H1 (cell line): ENCODE measurements around the gene SPIRE1. TPM values are rescaled to one million over a fixed set of nuclear protein-coding genes. Genes with fewer than 3 reads are reported as not detected.

Source experiments
- CTCF ChIA-PET: fragments of 300-600 bp; sonication (Branson Sonifier 250); formaldehyde crosslinking; loops from one replicate; lab custom pipeline; 2021; ENCODE audit not compliant: partially characterized antibody; lab: Charles Lee
- POLR2A ChIA-PET: fragments of 300-600 bp; sonication (Branson Sonifier 250); formaldehyde crosslinking; loops from one replicate; lab custom pipeline; 2021; ENCODE audit warnings: inconsistent platforms; ENCODE audit not compliant: partially characterized antibody; lab: Charles Lee
- DNase-seq, 2 experiments: peaks; one replicate each; pipeline versions ENCODE4 v3.0.0 to v3.0.0-alpha.2; 2010 to 2022; ENCODE audit warnings: low spot score in 2 of 2, low read depth in 1 of 2, mixed read lengths in 1 of 2
- FAIRE-seq: peaks from 2 replicates; lab custom pipeline; 2011; peaks lifted over from hg19 to GRCh38; lab: Jason Lieb, UNC
- H2AFZ ChIP-seq: 2 replicates; pipeline ENCODE4 v1.8.1; 2012; ENCODE audit warnings: low read length, inconsistent platforms
- H2AK5ac ChIP-seq: 2 replicates; pipeline ENCODE4 v1.6.1; 2013; ENCODE audit warnings: low read depth, low read length
- H2BK120ac ChIP-seq: replicated peaks from 2 replicates; pipeline ENCODE3; 2013; ENCODE audit warnings: low read depth, low read length, inconsistent platforms
- H2BK12ac ChIP-seq: 2 replicates; pipeline ENCODE4 v1.6.1; 2013; ENCODE audit warnings: low read depth, low read length
- H2BK15ac ChIP-seq: 2 replicates; pipeline ENCODE4 v1.6.1; 2013; ENCODE audit warnings: low read length
- H2BK20ac ChIP-seq: 2 replicates; pipeline ENCODE4 v1.6.1; 2013; ENCODE audit warnings: low read length
- H2BK5ac ChIP-seq: 2 replicates; pipeline ENCODE4 v1.6.1; 2013; ENCODE audit warnings: low read depth, low read length
- H3K14ac ChIP-seq: 2 replicates; pipeline ENCODE4 v1.6.1; 2013; ENCODE audit warnings: inconsistent platforms; ENCODE audit not compliant: insufficient read length
- H3K18ac ChIP-seq: 2 replicates; pipeline ENCODE4 v1.6.1; 2013; ENCODE audit warnings: low read length; ENCODE audit errors: extremely low read depth
- H3K23ac ChIP-seq: 2 replicates; pipeline ENCODE4 v1.6.1; 2013; ENCODE audit warnings: inconsistent platforms; ENCODE audit not compliant: insufficient read length
- H3K23me2 ChIP-seq: 2 replicates; pipeline ENCODE4 v1.6.1; 2013; ENCODE audit warnings: low read depth, low read length
- H3K27ac ChIP-seq: 2 replicates; pipeline ENCODE4 v1.6.1; 2011; ENCODE audit warnings: low read depth, low read length, inconsistent platforms
- H3K27me3 ChIP-seq, 4 experiments: replicated peaks in 1 of 4; 1 replicate in 1 of 4; 2 replicates in 3 of 4; pipeline versions ENCODE4 v1.6.1 to v1.8.1; 2011 to 2013; ENCODE audit warnings: low read length in 3 of 4, mild to moderate bottlenecking in 3 of 4, inconsistent platforms in 2 of 4, mixed read lengths in 2 of 4, moderate library complexity in 1 of 4; ENCODE audit not compliant: control insufficient read depth in 3 of 4, insufficient read depth in 3 of 4; ENCODE audit errors: extremely low read depth in 1 of 4
- H3K36me3 ChIP-seq, 4 experiments: 2 replicates each; pipeline versions ENCODE4 v1.6.1 to v1.8.1; 2011 to 2013; ENCODE audit warnings: mild to moderate bottlenecking in 4 of 4, low read length in 3 of 4, moderate library complexity in 2 of 4, control low read depth in 1 of 4, inconsistent platforms in 1 of 4; ENCODE audit not compliant: insufficient read depth in 4 of 4, control insufficient read depth in 2 of 4
- H3K4ac ChIP-seq: replicated peaks from 2 replicates; pipeline ENCODE3; 2013; ENCODE audit warnings: low read length, low read depth, mixed read lengths, inconsistent platforms; ENCODE audit not compliant: insufficient read length
- H3K4me1 ChIP-seq, 4 experiments: replicated peaks in 1 of 4; 1 replicate in 1 of 4; 2 replicates in 3 of 4; pipeline versions ENCODE4 v1.6.1 to v1.8.1; 2011 to 2013; ENCODE audit warnings: low read length in 3 of 4, inconsistent platforms in 2 of 4, mixed read lengths in 1 of 4; ENCODE audit not compliant: insufficient read depth in 4 of 4, control insufficient read depth in 3 of 4
- H3K4me2 ChIP-seq, 2 experiments: 2 replicates each; pipeline versions ENCODE4 v1.6.1 to v1.8.1; 2011 to 2013; ENCODE audit warnings: low read depth in 2 of 2, low read length in 2 of 2, control low read depth in 1 of 2, inconsistent platforms in 1 of 2, mild to moderate bottlenecking in 1 of 2; ENCODE audit not compliant: insufficient read depth in 1 of 2
- H3K4me3 ChIP-seq, 4 experiments: fragments of 200-600, 300-600 bp in 1 of 4; sonication (generic), shearing (Covaris generic), sonication (Bioruptor Twin) in 1 of 4; 2 replicates each; pipeline versions ENCODE4 v1.5.1 to v1.8.1; 2011 to 2016; ENCODE audit warnings: low read length in 4 of 4, low read depth in 3 of 4, control low read depth in 2 of 4, inconsistent platforms in 2 of 4, mild to moderate bottlenecking in 2 of 4, mixed read lengths in 1 of 4, moderate library complexity in 1 of 4; ENCODE audit not compliant: insufficient read depth in 2 of 4; ENCODE audit errors: extremely low read depth in 1 of 4
- H3K56ac ChIP-seq: replicated peaks from 2 replicates; pipeline ENCODE3; 2013; ENCODE audit warnings: low read depth, mild to moderate bottlenecking, mixed read lengths, low read length, inconsistent platforms; ENCODE audit not compliant: insufficient read length
- H3K79me1 ChIP-seq: 2 replicates; pipeline ENCODE4 v1.6.1; 2013; ENCODE audit warnings: low read depth, low read length, control low read depth
- H3K79me2 ChIP-seq, 2 experiments: 2 replicates each; pipeline versions ENCODE4 v1.6.1 to v1.8.1; 2012 to 2013; ENCODE audit warnings: low read length in 2 of 2, mild to moderate bottlenecking in 2 of 2, inconsistent platforms in 1 of 2; ENCODE audit not compliant: insufficient read depth in 2 of 2, control insufficient read depth in 1 of 2
- H3K9ac ChIP-seq, 4 experiments: replicated peaks in 1 of 4; 1 replicate in 1 of 4; 2 replicates in 3 of 4; pipeline versions ENCODE4 v1.6.1 to v1.8.1; 2011 to 2013; ENCODE audit warnings: low read depth in 3 of 4, low read length in 3 of 4, control low read depth in 2 of 4, mild to moderate bottlenecking in 2 of 4, moderate library complexity in 2 of 4, inconsistent platforms in 1 of 4; ENCODE audit errors: extremely low read depth in 1 of 4
- H3K9me3 ChIP-seq, 2 experiments: 2 replicates each; pipeline versions ENCODE4 v1.6.1 to v1.8.1; 2012 to 2013; ENCODE audit warnings: mild to moderate bottlenecking in 2 of 2, moderate library complexity in 2 of 2, control low read depth in 1 of 2, inconsistent platforms in 1 of 2, low read depth in 1 of 2, low read length in 1 of 2, mixed read lengths in 1 of 2; ENCODE audit not compliant: insufficient read depth in 2 of 2
- H4K20me1 ChIP-seq, 2 experiments: replicated peaks in 1 of 2; 2 replicates each; pipeline versions ENCODE3 to v1.8.1; 2011 to 2013; ENCODE audit warnings: inconsistent platforms in 2 of 2, low read length in 2 of 2, mild to moderate bottlenecking in 1 of 2; ENCODE audit not compliant: insufficient read depth in 2 of 2, control insufficient read depth in 1 of 2
- H4K5ac ChIP-seq: 2 replicates; pipeline ENCODE4 v1.6.1; 2013; ENCODE audit warnings: low read length, low read depth, mixed read lengths, inconsistent platforms; ENCODE audit not compliant: insufficient read length
- H4K8ac ChIP-seq: 2 replicates; pipeline ENCODE4 v1.8.0; 2013; ENCODE audit warnings: mild to moderate bottlenecking, moderate library complexity, low read length, inconsistent platforms; ENCODE audit not compliant: insufficient read depth; ENCODE audit errors: extremely low read depth
- H4K91ac ChIP-seq: replicated peaks from 2 replicates; pipeline ENCODE3; 2013; ENCODE audit warnings: low read length, mixed read lengths, inconsistent platforms; ENCODE audit not compliant: insufficient read length
- ASH2L ChIP-seq: fragments of 200-600, 300-600 bp; sonication (generic); IDR thresholded peaks from one replicate; pipeline ENCODE4 v1.7.1; 2017; ENCODE audit warnings: low read length
- EP300 ChIP-seq, 2 experiments: IDR thresholded peaks; 1 replicate in 1 of 2; 2 replicates in 1 of 2; pipeline ENCODE4 v1.6.1; 2011 to 2012; ENCODE audit warnings: low read depth in 2 of 2, low read length in 2 of 2, mild to moderate bottlenecking in 2 of 2, borderline replicate concordance in 1 of 2, inconsistent platforms in 1 of 2, moderate library complexity in 1 of 2
- FOSL1 ChIP-seq: IDR thresholded peaks from 2 replicates; pipeline ENCODE4 v1.6.1; 2011; ENCODE audit warnings: mild to moderate bottlenecking, low read depth, low read length, moderate library complexity; ENCODE audit not compliant: insufficient read depth
- JUND ChIP-seq: IDR thresholded peaks from 2 replicates; pipeline ENCODE4 v1.6.1; 2011; ENCODE audit warnings: mild to moderate bottlenecking, improper control_type of control experiment, low read length
- KDM4A ChIP-seq: IDR thresholded peaks from one replicate; pipeline ENCODE4 v1.7.1; 2012; ENCODE audit warnings: low read depth, mild to moderate bottlenecking, moderate library complexity, low read length, inconsistent platforms; ENCODE audit not compliant: severe bottlenecking
- PHF8 ChIP-seq: fragments of 200-600 bp; sonication (generic); conservative IDR thresholded peaks from 2 replicates; pipeline ENCODE4 v1.7.1; 2012; ENCODE audit warnings: low read depth, mild to moderate bottlenecking, inconsistent platforms, low read length, moderate library complexity
- POU5F1 ChIP-seq: IDR thresholded peaks from 2 replicates; pipeline ENCODE4 v1.6.1; 2011; ENCODE audit warnings: low read depth, mild to moderate bottlenecking, low read length, moderate library complexity
- SUZ12 ChIP-seq: fragments of 200-600 bp; sonication (generic); IDR thresholded peaks from 2 replicates; pipeline ENCODE4 v1.6.1; 2012; ENCODE audit warnings: mild to moderate bottlenecking, inconsistent platforms, low read length, moderate library complexity, mixed read lengths
- ZNF274 ChIP-seq: IDR thresholded peaks from 2 replicates; pipeline ENCODE4 v1.7.0; 2012; ENCODE audit warnings: low read length, borderline replicate concordance; ENCODE audit errors: extremely low read depth
- WGBS, 2 experiments: shearing (Covaris generic) in 1 of 2; methylation state at CpG; one replicate each; pipeline versions ENCODE4 v1.1.6 to v1.1.7; 2013 to 2015; ENCODE audit warnings: low lambda C conversion rate in 2 of 2, mixed read lengths in 2 of 2, inconsistent platforms in 1 of 2, low coverage in 1 of 2, missing lambda C conversion rate in 1 of 2; ENCODE audit not compliant: insufficient replicate concordance in 2 of 2, insufficient coverage in 1 of 2, insufficient read length in 1 of 2; ENCODE audit errors: extremely low coverage in 1 of 2, missing lambda C conversion rate in 1 of 2; 5-methylcytosine and 5-hydroxymethylcytosine counted together
- polyA plus RNA-seq, 7 experiments: library from polyadenylated mRNA; depleted of rRNA in 3 of 7; stranded (reverse) in 5 of 7; unstranded in 2 of 7; fragments of >200 nt in 5 of 7; fragments of 200-250 nt in 2 of 7; gene quantifications; 1 replicate in 5 of 7; 2 replicates in 1 of 7; 4 replicates in 1 of 7; pipeline versions ENCODE4 v1.2.1 to v1.2.3, GENCODE V29; 2011 to 2013; ENCODE audit warnings: missing spikeins in 2 of 7, mixed read lengths in 2 of 7
- total RNA-seq: library from RNA; stranded (reverse); fragmentation: NEBNext Ultra II Directional; extraction: Animal tissue kit (Norgen Biotek cat#: 25700); gene quantifications from 2 replicates; pipeline ENCODE4 v1.2.1, GENCODE V29; 2021
- TF ChIP-seq, protein P1 (sequence below): IDR thresholded peaks from 2 replicates; pipeline ENCODE4 v1.6.1; 2011; ENCODE audit warnings: low read length, improper control_type of control experiment
- TF ChIP-seq, protein P2 (sequence below): IDR thresholded peaks from 2 replicates; pipeline ENCODE4 v1.6.1; 2012; ENCODE audit warnings: inconsistent platforms

SPIRE1 gene
- total and polyA plus RNA-seq, 2 of the 8 experiments (the other 6 are each of a cell fraction or from before 2014, with no cell fraction given) = 6.0 to 21.5 TPM

DNA sequence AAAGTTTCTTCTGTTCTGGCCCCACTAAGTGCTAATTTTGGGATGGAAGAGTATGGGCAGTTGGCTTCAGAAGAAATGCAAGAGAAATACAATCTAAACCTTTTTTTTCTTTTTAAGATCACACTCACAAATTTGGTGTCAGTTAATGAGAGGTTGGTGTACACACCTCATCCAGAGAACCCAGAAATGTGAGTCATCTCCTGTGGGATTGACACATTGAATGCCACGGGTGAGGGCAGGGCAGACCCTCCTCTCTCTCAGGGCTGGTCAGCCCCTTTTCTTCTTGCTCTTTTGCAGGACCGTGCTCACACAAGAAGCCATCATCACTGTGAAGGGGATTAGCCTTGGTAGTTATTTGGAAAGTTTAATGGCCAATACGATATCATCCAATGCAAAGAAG, 231.0 kb downstream of the SPIRE1 start:
- Histone ChIP-seq H3K23me2 (peaks cover 9% of the 10 kb centered on the region), H2BK5ac (no peak overlapping the region), H3K9ac (no peak overlapping the region), H3K18ac (no peak overlapping the region), H3K4me1 (no peaks in the 10 kb centered on the region; a peak in 1 of 7 replicates), H4K91ac (no peak overlapping the region), H3K14ac (no peak overlapping the region), H3K4ac (no peak overlapping the region), H3K23ac (no peak overlapping the region), H3K4me3 (no peak overlapping the region), H3K9me3 (peaks cover 15 to 19% of the 10 kb centered on the region in 2 experiments), H2BK20ac (no peak overlapping the region), H2BK12ac (no peak overlapping the region), H2AFZ (no peak overlapping the region), H2BK120ac (no peak overlapping the region), H3K36me3 (peaks cover 0 to 32% (median 25%) of the 10 kb centered on the region in 4 experiments; a peak in 7 of 8 replicates), H4K20me1 (peaks cover 2 to 13% of the 10 kb centered on the region in 2 experiments), H2BK15ac (no peak overlapping the region), H4K5ac (no peak overlapping the region), H3K27ac (no peak overlapping the region), H3K79me1 (no peaks in the 10 kb centered on the region), H3K4me2 (no peak overlapping the region), H3K56ac (no peak overlapping the region), H2AK5ac (no peak overlapping the region), H3K27me3 (peaks cover 0 to 2% (median 0%) of the 10 kb centered on the region in 4 experiments; a peak in 1 of 7 replicates), H4K8ac (no peak overlapping the region), H3K79me2 (no peaks in the 10 kb centered on the region; a peak in 1 of 4 replicates)
- TF ChIP-seq, protein P1, sequence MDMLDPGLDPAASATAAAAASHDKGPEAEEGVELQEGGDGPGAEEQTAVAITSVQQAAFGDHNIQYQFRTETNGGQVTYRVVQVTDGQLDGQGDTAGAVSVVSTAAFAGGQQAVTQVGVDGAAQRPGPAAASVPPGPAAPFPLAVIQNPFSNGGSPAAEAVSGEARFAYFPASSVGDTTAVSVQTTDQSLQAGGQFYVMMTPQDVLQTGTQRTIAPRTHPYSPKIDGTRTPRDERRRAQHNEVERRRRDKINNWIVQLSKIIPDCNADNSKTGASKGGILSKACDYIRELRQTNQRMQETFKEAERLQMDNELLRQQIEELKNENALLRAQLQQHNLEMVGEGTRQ = no peak
- no peak for TF ChIP-seq POU5F1
- TF ChIP-seq EP300 (IDR thresholded peaks at IDR 0.05; ENCODE audit: borderline replicate concordance in 1 of 2, low read depth in 2 of 2, low read length in 2 of 2) = no peak
- TF ChIP-seq ZNF274 = no peak
- TF ChIP-seq KDM4A = no peak
- no peak for TF ChIP-seq JUND
- TF ChIP-seq SUZ12 = no peak
- no peak for TF ChIP-seq PHF8
- no peak for TF ChIP-seq FOSL1
- TF ChIP-seq, protein P2, sequence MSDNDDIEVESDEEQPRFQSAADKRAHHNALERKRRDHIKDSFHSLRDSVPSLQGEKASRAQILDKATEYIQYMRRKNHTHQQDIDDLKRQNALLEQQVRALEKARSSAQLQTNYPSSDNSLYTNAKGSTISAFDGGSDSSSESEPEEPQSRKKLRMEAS = no peak
- no peak for TF ChIP-seq ASH2L
- WGBS, 2 experiments = 93% methylated on average over 3 of the region's 3 CpGs; no CpG with 5 or more reads in 1 of the 2 experiments
- ChIA-PET POLR2A (interaction anchor here (0.7 to 1.4 kb wide), 4 partner anchors 9 to 173 kb away, joined by 3 to 6 read pairs (median 4); partner anchors contain the start of gene PRELID3A), CTCF (no interaction called here)
- no peak for FAIRE-seq
- no peak for DNase-seq
